Measurements from ENCODE around the gene DPH7.
"Not testable (repeated sequence)": the region's sequence is repeated elsewhere in the genome, so short reads cannot be mapped to it uniquely, and the experiment has no call there.

Gene DPH7

GRCh38 chr9:137581361-137582285, 2.9 kb upstream of the DPH7 start:
- no peak for DNase-seq (ENCODE audit: low read depth in 2 of 2, low spot score in 1 of 2)

DNA sequence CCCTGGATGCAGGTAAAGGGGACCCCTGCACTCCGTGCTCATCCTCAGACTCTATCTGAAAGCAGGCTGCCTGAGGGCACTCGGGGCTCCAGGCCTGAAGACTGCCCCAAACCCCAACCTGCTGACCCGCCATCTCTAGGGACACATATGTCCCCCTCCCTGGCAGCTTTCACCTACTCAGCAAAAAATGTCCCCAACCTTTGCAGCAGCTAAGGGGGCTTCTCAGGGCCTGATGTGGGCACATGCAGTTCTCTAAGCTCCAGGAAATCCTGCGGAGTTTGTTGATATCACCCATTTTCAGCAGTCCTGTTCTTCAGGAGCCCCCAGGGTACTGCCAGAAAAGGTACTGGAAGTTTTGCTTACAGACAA, 2.2 kb upstream of the DPH7 start:
- no peak for DNase-seq (ENCODE audit: low read depth in 2 of 2, low spot score in 1 of 2)

DNA sequence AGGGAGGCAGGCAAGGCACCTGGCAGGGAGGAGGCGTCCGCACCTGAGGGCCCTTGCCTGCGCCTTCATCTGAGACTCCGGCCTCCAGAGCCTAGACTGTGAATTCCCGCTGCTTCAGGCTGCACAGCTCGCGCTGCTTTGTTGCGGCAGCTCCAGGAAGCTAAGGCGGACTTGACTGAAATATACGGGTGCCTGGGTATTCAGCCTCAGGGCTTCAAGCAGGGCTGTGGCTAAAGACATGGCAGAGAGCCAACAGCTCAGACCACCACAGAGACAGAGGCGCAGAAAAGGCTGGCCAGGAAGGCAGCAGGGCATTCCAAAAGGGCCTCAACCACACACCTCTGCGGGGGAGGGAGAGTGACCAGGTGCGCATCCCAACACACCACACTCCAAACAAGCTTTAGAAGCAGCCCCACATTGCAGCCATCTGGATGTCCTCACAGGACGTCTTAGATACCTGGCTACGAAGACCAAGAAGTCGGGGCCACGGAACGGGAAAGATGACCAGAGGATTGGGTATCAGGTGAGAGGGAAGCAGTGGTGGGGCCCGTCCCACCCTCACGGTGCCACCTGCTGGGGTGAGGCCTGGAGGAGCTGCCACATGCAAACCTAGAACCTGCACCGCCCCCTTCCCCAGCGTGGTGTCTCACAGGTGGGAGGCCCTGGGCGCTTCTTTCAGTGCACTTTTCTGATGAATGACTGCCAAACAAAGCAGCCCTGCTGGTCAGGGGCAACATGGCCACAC, 1.7 kb upstream of the DPH7 start:
- DNase-seq (ENCODE audit: low read depth in 2 of 2, low spot score in 1 of 2) = no peak

- no peak for DNase-seq (ENCODE audit: low read depth in 2 of 2, low spot score in 1 of 2)
These were observed 507 bp upstream of the DPH7 start for GRCh38 chr9:137579259-137579604.

DNA sequence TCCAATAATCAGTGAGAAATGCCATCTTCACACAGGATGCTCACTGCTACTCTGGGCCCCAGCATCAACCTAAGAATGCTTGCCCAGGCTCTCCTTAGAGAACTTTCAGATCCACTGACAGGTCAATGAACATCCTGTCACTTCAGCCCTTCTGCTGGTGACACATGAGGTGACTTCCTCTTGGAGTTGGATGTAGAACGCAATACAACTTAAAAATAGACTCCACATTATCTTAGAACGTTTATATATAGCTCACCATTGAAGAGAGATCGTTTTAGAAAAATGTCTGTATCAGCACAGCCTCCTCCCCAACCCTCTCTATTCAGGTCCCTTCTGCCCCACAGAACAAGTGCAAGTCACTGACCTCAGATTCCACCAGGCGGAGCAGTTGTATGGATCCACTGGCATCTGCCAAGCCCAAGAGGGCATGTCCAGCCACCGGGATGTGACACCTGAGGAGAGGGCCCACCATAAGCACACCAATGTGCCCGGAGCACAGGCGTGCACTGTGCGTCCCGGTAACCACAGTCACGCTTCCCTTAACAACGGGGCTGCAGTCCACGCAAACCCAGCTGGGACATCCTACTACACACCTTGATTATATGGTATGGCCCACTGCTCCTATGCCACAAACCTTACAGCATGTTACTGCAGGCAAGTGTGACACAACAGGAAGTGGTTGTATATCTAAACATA, 2.9 kb downstream of the DPH7 start:
- no peak for DNase-seq (ENCODE audit: low read depth in 2 of 2, low spot score in 1 of 2)

GRCh38 chr9:137575364-137575715, 3.4 kb downstream of the DPH7 start:
- DNase-seq (ENCODE audit: low read depth in 2 of 2, low spot score in 1 of 2) = no peak

DNA sequence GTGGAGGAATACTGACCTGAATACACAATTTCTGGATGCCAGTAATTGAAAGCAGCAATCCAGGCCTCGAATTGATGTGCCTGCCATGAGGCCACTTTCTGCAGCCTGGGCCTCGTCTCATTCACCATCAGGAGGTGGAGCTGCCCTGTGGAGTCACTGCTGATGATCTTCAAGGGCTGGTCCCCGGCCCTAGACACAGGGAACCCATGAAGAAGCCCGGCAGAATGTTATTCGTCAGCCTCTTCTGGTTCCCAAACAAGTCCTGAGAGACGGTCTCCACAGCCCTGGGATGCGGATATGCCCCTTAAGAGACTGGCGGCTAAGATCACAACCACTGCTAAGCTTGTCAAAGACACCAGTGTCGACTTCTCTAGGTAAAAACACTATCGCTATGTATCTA, 4.5 kb downstream of the DPH7 start:
- no peak for DNase-seq (ENCODE audit: low read depth in 2 of 2, low spot score in 1 of 2)

GRCh38 chr9:137570566-137570965, 8.2 kb downstream of the DPH7 start:
- DNase-seq (ENCODE audit: low read depth in 2 of 2, low spot score in 1 of 2) = no peak

DNA sequence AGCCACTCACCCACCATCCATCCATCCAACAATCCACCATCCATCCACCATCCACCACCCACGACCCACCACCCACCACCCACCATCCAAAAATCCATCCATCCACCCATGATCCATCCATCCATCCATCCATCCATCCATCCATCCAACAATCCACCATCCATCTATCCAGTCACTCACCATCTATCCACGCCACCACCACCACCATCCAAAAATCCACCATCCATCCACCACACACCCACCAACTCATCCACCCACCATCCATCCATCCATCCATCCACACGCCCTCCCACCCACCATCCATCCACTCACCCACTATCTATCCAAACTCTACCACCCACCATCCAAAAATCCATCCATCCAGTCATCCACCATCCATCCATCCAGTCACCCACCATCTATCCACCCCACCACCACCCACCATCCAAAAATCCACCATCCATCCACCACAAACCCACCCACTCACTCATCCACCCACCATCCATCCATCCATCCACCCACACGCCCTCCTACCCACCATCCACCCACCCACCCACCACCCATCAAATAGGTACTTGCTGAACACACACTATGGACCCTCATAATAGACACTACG, 9.0 kb downstream of the DPH7 start:
- DNase-seq (ENCODE audit: low read depth in 2 of 2, low spot score in 1 of 2) = no peak

GRCh38 chr9:137568445-137568844, 10.3 kb downstream of the DPH7 start:
- not testable (repeated sequence) for DNase-seq (ENCODE audit: low read depth in 2 of 2, low spot score in 1 of 2)

DNA sequence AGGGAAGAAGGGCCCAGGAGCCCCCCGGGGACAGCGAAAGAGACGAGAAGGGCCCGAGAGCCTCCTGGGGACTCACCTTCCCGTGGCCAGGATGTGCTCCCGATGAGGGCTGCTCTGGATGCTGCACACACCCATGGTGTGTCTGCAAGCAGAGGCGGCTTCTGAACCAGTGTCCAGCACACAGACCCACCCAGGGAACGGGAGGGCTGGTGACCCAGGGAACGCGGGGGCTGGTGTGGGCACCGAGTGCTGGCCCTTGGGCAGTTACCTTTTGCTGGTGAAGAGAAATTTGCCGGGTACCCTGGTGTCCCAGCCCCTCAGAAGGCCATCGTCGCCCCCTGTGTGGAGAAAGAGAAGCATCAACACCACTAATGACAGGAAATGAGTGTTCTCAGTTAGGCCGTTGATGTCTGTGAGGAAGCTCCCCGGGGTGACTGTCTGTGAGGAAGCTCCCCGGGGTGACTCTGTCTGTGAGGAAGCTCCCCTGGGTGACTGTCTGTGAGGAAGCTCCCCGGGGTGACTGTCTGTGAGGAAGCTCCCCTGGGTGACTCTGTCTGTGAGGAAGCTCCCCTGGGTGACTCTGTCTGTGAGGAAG, 13.8 kb downstream of the DPH7 start:
- DNase-seq (ENCODE audit: low read depth in 2 of 2, low spot score in 1 of 2) = no peak

DNA sequence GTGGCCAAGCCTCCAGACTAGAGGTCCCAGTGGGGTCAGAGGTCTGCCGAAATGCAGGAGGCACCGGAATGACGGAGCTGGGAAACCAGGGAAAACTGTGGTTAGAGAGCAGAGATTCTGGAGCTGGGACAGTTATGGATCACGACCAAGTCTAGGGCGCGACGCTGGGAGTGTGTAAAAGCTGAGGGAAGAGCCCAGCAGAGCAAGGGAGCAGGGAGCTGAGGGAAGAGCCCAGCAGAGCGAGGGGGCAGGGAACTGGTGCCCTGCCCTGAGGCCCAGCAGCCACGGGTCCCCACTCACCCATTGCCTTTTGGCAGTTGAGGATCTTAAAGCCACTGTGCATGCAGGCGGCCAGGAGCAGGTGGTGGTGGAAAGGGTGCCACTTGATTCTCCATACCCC, 14.6 kb downstream of the DPH7 start:
- DNase-seq (ENCODE audit: low read depth in 2 of 2, low spot score in 1 of 2) = no peak

DNA sequence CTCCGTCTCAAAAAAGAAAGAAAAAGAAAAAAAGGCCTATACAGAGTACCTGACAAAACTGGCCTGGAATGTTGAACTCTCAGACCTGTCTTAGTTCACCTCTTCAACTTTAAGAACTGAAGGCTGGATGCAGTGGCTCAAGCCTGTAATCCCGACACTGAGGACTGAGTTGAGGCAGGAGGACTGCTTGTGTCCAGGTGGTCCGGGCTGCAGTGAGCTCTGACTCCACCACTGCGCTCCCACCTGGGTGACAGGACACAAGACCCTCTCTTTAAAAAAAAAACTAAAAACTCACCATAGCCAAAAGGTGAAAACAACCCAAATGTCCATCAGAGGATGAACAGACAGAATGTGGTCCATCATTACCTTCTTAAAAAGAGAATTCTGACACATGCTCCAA, 20.6 kb downstream of the DPH7 start:
- no peak for DNase-seq (ENCODE audit: low read depth in 2 of 2, low spot score in 1 of 2)

DNA sequence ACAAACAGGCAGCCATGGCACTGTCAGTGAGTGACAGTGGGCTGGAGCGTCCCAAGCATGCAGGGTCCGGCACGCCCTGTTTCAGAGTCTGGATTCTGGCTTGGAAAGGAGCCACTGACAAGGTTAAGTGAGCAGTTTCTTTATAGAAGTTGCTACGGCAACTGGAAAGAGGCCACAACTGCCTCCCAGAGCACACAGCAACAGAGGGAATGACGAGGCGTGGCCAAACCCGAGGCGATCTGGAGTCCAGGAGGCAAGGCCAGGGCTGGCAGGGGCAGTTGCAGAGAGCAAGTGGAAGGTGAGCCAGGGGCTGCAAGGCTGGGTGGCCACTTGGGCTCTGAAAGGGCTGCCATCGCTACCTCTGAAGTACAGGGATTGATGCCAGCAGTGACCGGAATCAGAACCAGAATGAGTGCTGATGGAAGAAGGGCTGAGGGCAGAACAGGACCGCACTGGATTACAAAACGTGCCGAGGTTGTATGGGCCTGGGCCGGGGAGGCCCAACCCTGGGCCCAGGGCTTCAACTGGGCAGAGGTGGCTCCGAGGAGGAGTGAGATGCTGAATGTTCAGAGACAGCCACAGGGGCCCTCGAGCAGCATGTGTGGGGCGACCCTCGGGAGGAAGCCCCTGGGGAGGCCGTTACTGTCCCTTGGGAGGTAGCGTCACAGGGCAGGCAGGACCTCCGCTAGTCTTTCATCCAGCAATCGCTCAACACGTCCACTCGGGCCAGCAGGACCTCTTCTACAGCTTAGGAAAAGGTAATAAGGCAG, 22.5 kb downstream of the DPH7 start:
- DNase-seq (ENCODE audit: low read depth in 2 of 2, low spot score in 1 of 2) = no peak

- DNase-seq (ENCODE audit: low read depth in 2 of 2, low spot score in 1 of 2) = no peak
These were observed 23.5 kb downstream of the DPH7 start for GRCh38 chr9:137555179-137555578.

DNA sequence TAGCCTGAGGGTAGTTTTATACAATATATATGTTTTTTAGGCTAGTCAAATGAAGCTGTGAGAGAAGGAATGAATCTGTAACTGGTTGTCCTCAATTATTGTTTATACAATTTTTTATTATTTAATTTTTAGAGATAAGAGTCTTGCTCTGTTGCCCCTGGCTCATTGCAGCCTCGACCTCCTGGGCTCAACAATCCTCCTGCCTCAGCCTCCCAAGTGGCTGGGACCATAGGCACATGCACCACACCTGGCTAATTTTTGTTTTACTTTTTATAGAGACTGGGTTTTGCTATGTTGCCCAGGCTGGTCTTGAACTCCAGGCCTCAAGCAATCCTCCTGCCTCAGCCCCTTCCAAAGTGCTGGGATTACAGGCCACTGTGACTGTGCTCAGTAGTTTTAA, 24.4 kb downstream of the DPH7 start:
- no peak for DNase-seq (ENCODE audit: low read depth in 2 of 2, low spot score in 1 of 2)

- DNase-seq (ENCODE audit: low read depth in 2 of 2, low spot score in 1 of 2) = not testable (repeated sequence)
These were observed 25.1 kb downstream of the DPH7 start for GRCh38 chr9:137553654-137554053.

- DNase-seq (ENCODE audit: low read depth in 2 of 2, low spot score in 1 of 2) = no peak
These were observed 26.5 kb downstream of the DPH7 start for GRCh38 chr9:137552022-137552768.

- peak; percentile 58 to 75 for DNase-seq (ENCODE audit: low read depth in 2 of 2, low spot score in 1 of 2)
These were observed 27.3 kb downstream of the DPH7 start, which contains the start of gene MRPL41 for GRCh38 chr9:137551264-137552021. TSS of gene MRPL41 (plus strand) at chr9:137551879. CDS start at chr9:137552082, 203 bp downstream.
